ENCODE results near the gene TRABD2B. TPM values are rescaled to one million over a fixed set of nuclear protein-coding genes. Genes with fewer than 3 reads are reported as not detected.

Gene TRABD2B
- total RNA-seq, 1 donor from 2014 or later, result 6.7 TPM

GRCh38 chr1:47711184-47711847 is 285.9 kb downstream of the TRABD2B start:
- Mint-ChIP-seq H3K27me3 (peaks cover 85% of the 10 kb centered on the region), H3K36me3 (no peaks in the 10 kb centered on the region), H3K4me1 (ENCODE audit: unreplicated experiment) (peaks cover 12% of the 10 kb centered on the region), H3K4me3 (no peak overlapping the region), H3K27ac (no peak overlapping the region), H3K9me3 (no peaks in the 10 kb centered on the region)
- TF ChIP-seq, protein P1, sequence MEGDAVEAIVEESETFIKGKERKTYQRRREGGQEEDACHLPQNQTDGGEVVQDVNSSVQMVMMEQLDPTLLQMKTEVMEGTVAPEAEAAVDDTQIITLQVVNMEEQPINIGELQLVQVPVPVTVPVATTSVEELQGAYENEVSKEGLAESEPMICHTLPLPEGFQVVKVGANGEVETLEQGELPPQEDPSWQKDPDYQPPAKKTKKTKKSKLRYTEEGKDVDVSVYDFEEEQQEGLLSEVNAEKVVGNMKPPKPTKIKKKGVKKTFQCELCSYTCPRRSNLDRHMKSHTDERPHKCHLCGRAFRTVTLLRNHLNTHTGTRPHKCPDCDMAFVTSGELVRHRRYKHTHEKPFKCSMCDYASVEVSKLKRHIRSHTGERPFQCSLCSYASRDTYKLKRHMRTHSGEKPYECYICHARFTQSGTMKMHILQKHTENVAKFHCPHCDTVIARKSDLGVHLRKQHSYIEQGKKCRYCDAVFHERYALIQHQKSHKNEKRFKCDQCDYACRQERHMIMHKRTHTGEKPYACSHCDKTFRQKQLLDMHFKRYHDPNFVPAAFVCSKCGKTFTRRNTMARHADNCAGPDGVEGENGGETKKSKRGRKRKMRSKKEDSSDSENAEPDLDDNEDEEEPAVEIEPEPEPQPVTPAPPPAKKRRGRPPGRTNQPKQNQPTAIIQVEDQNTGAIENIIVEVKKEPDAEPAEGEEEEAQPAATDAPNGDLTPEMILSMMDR (conservative IDR thresholded peaks at IDR 0.05), result no peak
- DNase-seq (ENCODE audit: extremely low spot score, unreplicated experiment), result no peak

Other genes starting within 250 kb of the TRABD2B start
- 1.6 and 2.1 TPM in 2 replicates for gene SLC5A9, start 225.3 kb upstream of the TRABD2B start, total RNA-seq (ENCODE audit: low replicate concordance)

All from type B pancreatic cell (in vitro differentiated cells).